ENCODE results near the gene SLC7A1.

Gene SLC7A1

DNA sequence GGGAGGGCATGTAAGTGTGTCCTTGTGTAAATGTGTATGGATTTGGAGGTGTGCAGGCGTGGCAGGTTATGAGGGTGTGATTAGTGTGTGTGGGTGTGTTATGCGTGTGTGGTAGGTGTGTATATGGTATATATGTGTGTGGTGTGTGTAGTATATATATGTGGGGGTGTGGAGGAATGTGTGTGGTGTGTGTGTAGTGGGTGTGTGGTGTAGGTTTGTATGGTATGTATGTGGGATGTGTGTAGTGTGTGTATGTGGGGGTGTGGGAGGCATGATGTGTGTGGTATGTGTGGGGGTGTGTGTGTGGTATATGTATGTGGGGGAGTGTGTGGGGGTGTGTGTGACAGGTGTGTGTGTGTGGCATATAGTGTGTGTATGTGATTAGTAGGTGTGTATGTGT, 104.2 kb downstream of the SLC7A1 start:
- Histone ChIP-seq H4K20me1 (ENCODE audit: low read depth, low read length) (no peaks in the 10 kb centered on the region), H3K27me3 (ENCODE audit: low read length) (0 out of 2 replicates have a peak, but pooled peaks cover 3% of the 10 kb centered on the region), H3F3A (ENCODE audit: insufficient read depth) (no peaks in the 10 kb centered on the region), H3K9ac (ENCODE audit: low read length) (no peak overlapping the region), H3K79me2 (ENCODE audit: insufficient read depth, low read length) (no peaks in the 10 kb centered on the region), H3K36me3 (ENCODE audit: low read length) (no peaks in the 10 kb centered on the region), H3K27ac (ENCODE audit: low read depth, low read length) (no peak overlapping the region), H3K9me2 (replicated peaks; ENCODE audit: insufficient read depth, low read length) (no peaks in the 10 kb centered on the region), H3K4me3 (ENCODE audit: insufficient read depth, low read length, poor library complexity, severe bottlenecking) (no peak overlapping the region), H2AFZ (ENCODE audit: low read depth, low read length, severe bottlenecking) (no peak overlapping the region), H3K9me3 (ENCODE audit: insufficient read depth, low read length) (no peaks in the 10 kb centered on the region), H3K4me2 (ENCODE audit: low read depth, low read length, poor library complexity, severe bottlenecking) (no peak overlapping the region)
- TF ChIP-seq EZH2phosphoT487 (conservative IDR thresholded peaks at IDR 0.05; ENCODE audit: low read length), result no peak
- no peak for TF ChIP-seq CTCF (IDR thresholded peaks at IDR 0.05; ENCODE audit: insufficient read depth, low read length, poor library complexity, severe bottlenecking)

- Histone ChIP-seq H3K9me2 (replicated peaks; ENCODE audit: insufficient read depth, low read length) (no peaks in the 10 kb centered on the region), H4K20me1 (ENCODE audit: low read depth, low read length) (no peaks in the 10 kb centered on the region), H3K4me2 (ENCODE audit: low read depth, low read length, poor library complexity, severe bottlenecking) (no peak overlapping the region), H3F3A (ENCODE audit: insufficient read depth) (no peaks in the 10 kb centered on the region), H3K27ac (ENCODE audit: low read depth, low read length) (no peak overlapping the region), H3K4me3 (ENCODE audit: insufficient read depth, low read length, poor library complexity, severe bottlenecking) (no peak overlapping the region), H2AFZ (ENCODE audit: low read depth, low read length, severe bottlenecking) (no peak overlapping the region), H3K9me3 (ENCODE audit: insufficient read depth, low read length) (no peaks in the 10 kb centered on the region), H3K79me2 (ENCODE audit: insufficient read depth, low read length) (no peaks in the 10 kb centered on the region), H3K36me3 (ENCODE audit: low read length) (no peaks in the 10 kb centered on the region), H3K9ac (ENCODE audit: low read length) (no peak overlapping the region), H3K27me3 (ENCODE audit: low read length) (0 out of 2 replicates have a peak, but pooled peaks cover 3% of the 10 kb centered on the region)
- TF ChIP-seq EZH2phosphoT487 (conservative IDR thresholded peaks at IDR 0.05; ENCODE audit: low read length) (no peak), CTCF (IDR thresholded peaks at IDR 0.05; ENCODE audit: insufficient read depth, low read length, poor library complexity, severe bottlenecking) (no peak)
Measured at GRCh38 chr13:29490561-29490885, 105.0 kb downstream of the SLC7A1 start.

DNA sequence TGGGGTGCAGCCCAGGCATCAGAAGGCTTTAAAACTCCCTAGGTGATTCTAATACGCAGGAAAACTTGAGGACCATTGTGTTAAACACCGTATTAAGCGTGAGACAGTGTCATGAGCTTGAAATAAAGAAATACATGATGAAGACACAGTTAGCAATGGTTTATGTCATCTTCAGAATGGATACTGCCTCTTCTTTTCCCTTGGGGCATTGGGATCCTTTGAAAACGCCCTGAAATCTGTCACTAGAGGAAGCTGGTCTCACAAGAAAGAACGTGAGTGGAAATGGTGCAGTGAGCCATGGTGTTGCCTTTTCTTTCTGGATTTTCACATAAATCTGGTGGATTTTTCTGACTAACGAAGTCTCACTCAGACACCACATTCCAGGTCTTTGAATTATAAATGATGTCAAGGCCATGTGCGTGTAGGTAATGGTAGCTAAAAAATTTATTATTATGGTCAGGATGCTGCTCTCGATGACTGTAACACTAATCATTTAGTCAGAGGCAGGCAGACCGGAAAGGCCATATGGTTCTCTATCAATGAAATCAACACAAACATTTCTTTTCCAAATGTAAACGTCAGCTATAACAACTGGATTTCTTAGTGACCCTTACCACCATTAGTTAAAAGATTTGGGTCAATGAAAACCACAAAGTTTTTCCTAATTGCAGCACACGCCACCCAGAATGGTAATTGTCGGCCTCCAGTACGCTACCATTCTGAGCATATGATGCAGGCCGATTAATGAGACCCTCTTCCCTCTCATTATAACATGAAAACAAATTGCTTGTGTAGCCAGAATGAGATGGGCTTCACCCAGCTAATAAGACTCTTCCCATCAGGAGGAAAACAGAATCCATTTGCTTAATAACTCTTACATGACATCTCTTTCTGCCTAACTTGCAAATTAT, 105.6 kb downstream of the SLC7A1 start:
- Histone ChIP-seq H3K79me2 (ENCODE audit: insufficient read depth, low read length) (no peaks in the 10 kb centered on the region), H3F3A (ENCODE audit: insufficient read depth) (no peaks in the 10 kb centered on the region), H3K27me3 (ENCODE audit: low read length) (0 out of 2 replicates have a peak, but pooled peaks cover 3% of the 10 kb centered on the region), H4K20me1 (ENCODE audit: low read depth, low read length) (no peaks in the 10 kb centered on the region), H3K9me2 (replicated peaks; ENCODE audit: insufficient read depth, low read length) (no peaks in the 10 kb centered on the region), H3K4me3 (ENCODE audit: insufficient read depth, low read length, poor library complexity, severe bottlenecking) (no peak overlapping the region), H3K27ac (ENCODE audit: low read depth, low read length) (no peak overlapping the region), H3K36me3 (ENCODE audit: low read length) (no peaks in the 10 kb centered on the region), H3K4me2 (ENCODE audit: low read depth, low read length, poor library complexity, severe bottlenecking) (no peak overlapping the region), H3K9ac (ENCODE audit: low read length) (no peak overlapping the region), H2AFZ (ENCODE audit: low read depth, low read length, severe bottlenecking) (no peak overlapping the region), H3K9me3 (ENCODE audit: insufficient read depth, low read length) (no peaks in the 10 kb centered on the region)
- TF ChIP-seq CTCF (IDR thresholded peaks at IDR 0.05; ENCODE audit: insufficient read depth, low read length, poor library complexity, severe bottlenecking), result no peak
